OCI-LY3 (cell line): ENCODE data around the gene ZNF296.

ENCODE experiments used
- CTCF ChIP-seq: fragments of 200-600, 300-600 bp; sonication (generic); IDR thresholded peaks from 2 replicates; pipeline ENCODE4 v1.5.1; 2014; ENCODE audit warnings: antibody characterized with exemption, low read length, low read depth
- EZH2phosphoT487 ChIP-seq: fragments of 200-600 bp; shearing (Covaris generic); IDR thresholded peaks from 2 replicates; pipeline ENCODE4 v1.6.1; 2018; ENCODE audit warnings: antibody characterized with exemption, mixed run types, low read depth

DNA sequence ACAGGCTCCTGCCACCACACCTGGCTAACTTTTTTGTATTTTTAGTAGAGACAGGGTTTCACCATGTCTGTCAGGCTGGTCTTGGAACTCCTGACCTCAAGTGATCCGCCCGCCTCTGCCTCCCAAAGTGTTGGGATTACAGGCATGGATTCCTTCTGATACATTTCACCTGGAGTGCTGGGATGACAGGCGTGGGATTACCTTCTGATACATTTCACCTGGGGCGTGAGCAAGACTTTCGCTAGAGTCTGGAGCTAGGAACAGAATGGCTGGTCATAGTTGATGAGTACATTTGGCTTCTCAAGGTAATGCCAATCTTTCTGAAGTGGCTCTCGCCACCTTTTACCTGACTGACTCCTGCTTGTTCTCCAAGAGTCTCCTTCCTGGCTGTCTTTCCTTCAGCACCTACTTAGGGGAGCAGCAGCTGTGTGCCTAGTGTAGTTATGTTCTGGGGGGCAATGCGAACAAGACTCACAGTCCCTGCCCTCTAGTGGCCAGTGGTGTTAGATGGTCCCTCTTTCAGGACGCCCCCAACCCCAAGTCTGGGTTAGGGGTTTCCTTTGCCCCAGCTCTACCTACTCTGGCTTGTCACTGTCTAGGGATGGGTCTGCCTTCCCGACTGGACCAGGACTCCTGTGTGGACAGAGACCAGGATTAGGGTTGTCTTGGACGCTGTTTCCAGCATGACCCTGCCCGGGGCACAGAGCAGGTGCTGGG is 36.0 kb upstream of the ZNF296 start:
- TF ChIP-seq EZH2phosphoT487, result no peak
- no peak; the same call in none of the 2 replicates for TF ChIP-seq CTCF
